HEK293 (cell line): Measurements from ENCODE around the gene PRKACB.

Experiments
- CTCF ChIA-PET: fragments of 350-600 bp; formaldehyde crosslinking; extraction: SDS; loops from one replicate; lab custom pipeline; 2021; ENCODE audit warnings: antibody characterized with exemption; lab: Yijun Ruan, JAX
- POLR2A ChIA-PET: fragments of 300-600 bp; formaldehyde crosslinking; extraction: SDS; loops from one replicate; lab custom pipeline; 2020; ENCODE audit warnings: antibody characterized with exemption, inconsistent platforms; lab: Yijun Ruan, JAX
- H3K27ac ChIP-seq: fragments of 200-500 bp; sonication (Bioruptor generic); 2 replicates; pipeline ENCODE4 v1.5.1; 2014; ENCODE audit warnings: low read depth, low read length, control low read depth, inconsistent platforms; ENCODE audit errors: extremely low read depth
- H3K36me3 ChIP-seq, 2 experiments: fragments of 200-500 bp in 1 of 2; sonication (Bioruptor generic) in 1 of 2; 1 replicate in 1 of 2; 2 replicates in 1 of 2; pipeline ENCODE4 v1.5.1; 2014 to 2017; ENCODE audit warnings: inconsistent platforms in 2 of 2, low read length in 2 of 2; ENCODE audit not compliant: control insufficient read depth in 2 of 2, insufficient read depth in 1 of 2
- H3K4me1 ChIP-seq: fragments of 200-500 bp; sonication (Bioruptor generic); 2 replicates; pipeline ENCODE4 v1.5.1; 2014; ENCODE audit warnings: mild to moderate bottlenecking, low read length, inconsistent platforms; ENCODE audit not compliant: control insufficient read depth, insufficient read depth
- H3K4me3 ChIP-seq: 2 replicates; pipeline ENCODE4 v1.5.1; 2011; ENCODE audit warnings: low read depth, mild to moderate bottlenecking, control low read depth, low read length, moderate library complexity
- H3K9me3 ChIP-seq: fragments of 200-500 bp; sonication (Bioruptor generic); 2 replicates; pipeline ENCODE4 v1.5.1; 2014; ENCODE audit warnings: low read depth, low read length, inconsistent platforms; ENCODE audit not compliant: control insufficient read depth, insufficient read depth
- KLF7 ChIP-seq: fragments of 450-650 bp; formaldehyde crosslinking; IDR thresholded peaks from 2 replicates; pipeline ENCODE4 v1.5.1; 2016; ENCODE audit warnings: missing biosample characterization, missing genetic modification characterization, borderline replicate concordance
- MZF1 ChIP-seq: fragments of 450-650 bp; formaldehyde crosslinking; IDR thresholded peaks from 2 replicates; pipeline ENCODE4 v1.5.1; 2017; ENCODE audit warnings: missing biosample characterization, missing genetic modification characterization, borderline replicate concordance
- SCRT2 ChIP-seq: fragments of 450-650 bp; formaldehyde crosslinking; IDR thresholded peaks from 2 replicates; pipeline ENCODE4 v1.5.1; 2016; ENCODE audit warnings: missing biosample characterization, missing genetic modification characterization
- ZBTB20 ChIP-seq: fragments of 450-650 bp; formaldehyde crosslinking; IDR thresholded peaks from 2 replicates; pipeline ENCODE4 v1.5.1; 2016; ENCODE audit warnings: missing biosample characterization, missing genetic modification characterization
- ZBTB21 ChIP-seq: fragments of 450-650 bp; formaldehyde crosslinking; IDR thresholded peaks from 2 replicates; pipeline ENCODE4 v1.5.1; 2017; ENCODE audit warnings: missing biosample characterization, missing genetic modification characterization
- ZFP37 ChIP-seq: fragments of 450-650 bp; formaldehyde crosslinking; IDR thresholded peaks from 2 replicates; pipeline ENCODE4 v1.5.1; 2016; ENCODE audit warnings: missing biosample characterization, missing genetic modification characterization
- ZNF112 ChIP-seq: fragments of 450-650 bp; formaldehyde crosslinking; IDR thresholded peaks from 2 replicates; pipeline ENCODE4 v1.5.0; 2017; ENCODE audit warnings: missing biosample characterization, missing genetic modification characterization
- ZNF133 ChIP-seq: fragments of 450-650 bp; formaldehyde crosslinking; IDR thresholded peaks from 2 replicates; pipeline ENCODE4 v1.5.1; 2016; ENCODE audit warnings: missing biosample characterization, missing genetic modification characterization
- ZNF146 ChIP-seq: fragments of 450-650 bp; formaldehyde crosslinking; IDR thresholded peaks from 2 replicates; pipeline ENCODE4 v1.5.1; 2016; ENCODE audit warnings: missing biosample characterization, missing genetic modification characterization
- ZNF223 ChIP-seq: fragments of 450-650 bp; formaldehyde crosslinking; IDR thresholded peaks from 2 replicates; pipeline ENCODE4 v1.5.1; 2016; ENCODE audit warnings: missing biosample characterization, missing genetic modification characterization
- ZNF266 ChIP-seq: fragments of 450-650 bp; formaldehyde crosslinking; IDR thresholded peaks from 2 replicates; pipeline ENCODE4 v1.5.1; 2016; ENCODE audit warnings: missing biosample characterization, missing genetic modification characterization, low read depth
- ZNF302 ChIP-seq: fragments of 450-650 bp; formaldehyde crosslinking; IDR thresholded peaks from 2 replicates; pipeline ENCODE4 v1.5.1; 2016; ENCODE audit warnings: missing biosample characterization, missing genetic modification characterization, low read depth
- ZNF311 ChIP-seq: fragments of 450-650 bp; formaldehyde crosslinking; IDR thresholded peaks from 2 replicates; pipeline ENCODE4 v1.5.1; 2017; ENCODE audit warnings: missing biosample characterization, missing genetic modification characterization, borderline replicate concordance
- ZNF391 ChIP-seq: fragments of 450-650 bp; formaldehyde crosslinking; IDR thresholded peaks from 2 replicates; pipeline ENCODE4 v1.5.1; 2016; ENCODE audit warnings: low read depth, missing biosample characterization, missing genetic modification characterization, borderline replicate concordance
- ZNF394 ChIP-seq: fragments of 450-650 bp; formaldehyde crosslinking; IDR thresholded peaks from 2 replicates; pipeline ENCODE4 v1.5.1; 2016; ENCODE audit warnings: missing biosample characterization, missing genetic modification characterization, mild to moderate bottlenecking, moderate library complexity, borderline replicate concordance
- ZNF404 ChIP-seq: fragments of 450-650 bp; formaldehyde crosslinking; IDR thresholded peaks from 2 replicates; pipeline ENCODE4 v1.5.1; 2017; ENCODE audit warnings: missing biosample characterization, missing genetic modification characterization
- ZNF510 ChIP-seq: fragments of 450-650 bp; formaldehyde crosslinking; IDR thresholded peaks from 2 replicates; pipeline ENCODE4 v1.5.1; 2018; ENCODE audit warnings: mild to moderate bottlenecking, missing genetic modification characterization, missing biosample characterization; ENCODE audit not compliant: insufficient replicate concordance
- ZNF518A ChIP-seq: fragments of 450-650 bp; formaldehyde crosslinking; conservative IDR thresholded peaks from 2 replicates; pipeline ENCODE4 v1.5.1; 2016; ENCODE audit warnings: low read depth, missing biosample characterization, missing genetic modification characterization
- ZNF548 ChIP-seq: fragments of 450-650 bp; formaldehyde crosslinking; IDR thresholded peaks from 2 replicates; pipeline ENCODE4 v1.5.1; 2016; ENCODE audit warnings: missing biosample characterization, missing genetic modification characterization
- ZNF555 ChIP-seq: fragments of 450-650 bp; formaldehyde crosslinking; conservative IDR thresholded peaks from 2 replicates; pipeline ENCODE4 v1.5.1; 2017; ENCODE audit warnings: missing biosample characterization, mild to moderate bottlenecking, missing genetic modification characterization, inconsistent platforms
- ZNF558 ChIP-seq: fragments of 450-650 bp; formaldehyde crosslinking; IDR thresholded peaks from 2 replicates; pipeline ENCODE4 v1.5.1; 2016; ENCODE audit warnings: missing biosample characterization, missing genetic modification characterization
- ZNF561 ChIP-seq: fragments of 450-650 bp; IDR thresholded peaks from 2 replicates; pipeline ENCODE4 v1.5.1; 2018; ENCODE audit warnings: missing biosample characterization, missing genetic modification characterization, borderline replicate concordance
- ZNF571 ChIP-seq: fragments of 450-650 bp; formaldehyde crosslinking; IDR thresholded peaks from 2 replicates; pipeline ENCODE4 v1.5.0; 2017; ENCODE audit warnings: missing biosample characterization, missing genetic modification characterization
- ZNF596 ChIP-seq: fragments of 450-650 bp; IDR thresholded peaks from 2 replicates; pipeline ENCODE4 v1.5.0; 2018; ENCODE audit warnings: missing biosample characterization, mild to moderate bottlenecking, missing genetic modification characterization, moderate library complexity
- ZNF776 ChIP-seq: fragments of 450-650 bp; formaldehyde crosslinking; IDR thresholded peaks from 2 replicates; pipeline ENCODE4 v1.5.0; 2017; ENCODE audit warnings: missing biosample characterization, missing genetic modification characterization, borderline replicate concordance
- ZSCAN30 ChIP-seq: fragments of 450-650 bp; IDR thresholded peaks from 2 replicates; pipeline ENCODE4 v1.5.1; 2018; ENCODE audit warnings: missing biosample characterization, mild to moderate bottlenecking, missing genetic modification characterization, moderate library complexity
- TF ChIP-seq, protein P1 (sequence below): fragments of 450-650 bp; formaldehyde crosslinking; IDR thresholded peaks from 2 replicates; pipeline ENCODE4 v1.5.1; 2016; ENCODE audit warnings: missing biosample characterization, missing genetic modification characterization

PRKACB gene

GRCh38 chr1:84198832-84199231, 54.8 kb downstream of the PRKACB start (continued):
- TF ChIP-seq ZNF394 (tag by site-specific recombination) = no peak

DNA sequence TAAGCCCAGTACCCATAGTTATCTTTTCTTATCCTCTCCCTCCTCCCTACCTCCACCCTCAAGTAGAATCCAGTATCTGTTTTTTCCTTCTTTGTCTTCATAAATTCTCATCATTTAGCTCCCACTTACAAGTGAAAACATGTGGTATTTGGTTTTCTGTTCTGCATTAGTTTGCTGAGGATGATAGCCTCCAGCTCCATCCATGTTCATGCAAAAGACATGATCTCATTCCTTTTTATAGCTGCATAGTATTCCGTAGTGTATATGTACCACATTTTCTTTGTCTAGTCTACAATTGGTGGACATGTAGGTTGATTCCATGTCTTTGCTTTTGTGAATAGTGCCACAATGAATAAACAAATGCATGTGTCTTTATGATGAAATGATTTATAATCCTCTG, 55.2 kb downstream of the PRKACB start:
- H3K9me3 ChIP-seq = no peaks in the 10 kb centered on the region
- no peak overlapping the region for H3K27ac ChIP-seq
- POLR2A ChIA-PET = no interaction called here
- peaks cover 0 to 10% of the 10 kb centered on the region in 2 experiments; a peak in 2 of 3 replicates for H3K36me3 ChIP-seq
- peaks cover 10% of the 10 kb centered on the region for H3K4me1 ChIP-seq
- H3K4me3 ChIP-seq = no peak overlapping the region
- CTCF ChIA-PET = no interaction called here
- TF ChIP-seq ZNF223 (tag by site-specific recombination) (no peak), ZNF391 (tag by site-specific recombination) (no peak), MZF1 (tag by site-specific recombination) (no peak), ZBTB20 (tag by site-specific recombination) (no peak), ZNF548 (no peak), ZNF571 (tag by site-specific recombination) (no peak), ZNF146 (tag by site-specific recombination) (peak; percentile 71)

- Histone ChIP-seq H3K36me3 (peaks cover 0 to 10% of the 10 kb centered on the region in 2 experiments; a peak in 2 of 3 replicates), H3K4me1 (peaks cover 26% of the 10 kb centered on the region), H3K9me3 (no peaks in the 10 kb centered on the region), H3K27ac (no peak overlapping the region), H3K4me3 (no peak overlapping the region)
- TF ChIP-seq ZNF558 (tag by site-specific recombination) (no peak), ZNF266 (no peak), KLF7 (no peak), ZSCAN30 (no peak), ZNF561 (tag by site-specific recombination) (no peak), ZNF776 (no peak), ZNF112 (tag by site-specific recombination) (no peak), ZBTB20 (tag by site-specific recombination) (no peak), ZNF510 (tag by site-specific recombination) (no peak), ZNF596 (tag by site-specific recombination) (no peak)
- CTCF ChIA-PET = interaction anchor here (0.6 kb wide), 1 partner anchor 15 kb away, joined by 3 read pairs; no protein-coding TSS in a partner anchor
- POLR2A ChIA-PET = no interaction called here
Observed at GRCh38 chr1:84202126-84202525, 58.1 kb downstream of the PRKACB start.

- no peaks in the 10 kb centered on the region for H3K36me3 ChIP-seq
- ChIA-PET CTCF (interaction anchor here (0.6 kb wide), 1 partner anchor 15 kb away, joined by 4 read pairs; no protein-coding TSS in a partner anchor), POLR2A (no interaction called here)
- H3K4me1 ChIP-seq = peaks cover 31% of the 10 kb centered on the region
- H3K4me3 ChIP-seq = no peak overlapping the region
- no peaks in the 10 kb centered on the region for H3K9me3 ChIP-seq
- H3K27ac ChIP-seq = no peak overlapping the region
- TF ChIP-seq ZNF518A (tag by site-specific recombination) (no peak), ZNF302 (tag by site-specific recombination) (no peak), ZNF311 (no peak), ZNF555 (no peak), SCRT2 (tag by site-specific recombination) (0 out of 2 replicates have a peak, but pooled peaks have one; percentile 47), ZFP37 (tag by site-specific recombination) (no peak), ZNF133 (no peak), ZBTB21 (tag by site-specific recombination) (no peak), ZNF561 (tag by site-specific recombination) (no peak), ZNF404 (no peak)
- TF ChIP-seq, protein P1, sequence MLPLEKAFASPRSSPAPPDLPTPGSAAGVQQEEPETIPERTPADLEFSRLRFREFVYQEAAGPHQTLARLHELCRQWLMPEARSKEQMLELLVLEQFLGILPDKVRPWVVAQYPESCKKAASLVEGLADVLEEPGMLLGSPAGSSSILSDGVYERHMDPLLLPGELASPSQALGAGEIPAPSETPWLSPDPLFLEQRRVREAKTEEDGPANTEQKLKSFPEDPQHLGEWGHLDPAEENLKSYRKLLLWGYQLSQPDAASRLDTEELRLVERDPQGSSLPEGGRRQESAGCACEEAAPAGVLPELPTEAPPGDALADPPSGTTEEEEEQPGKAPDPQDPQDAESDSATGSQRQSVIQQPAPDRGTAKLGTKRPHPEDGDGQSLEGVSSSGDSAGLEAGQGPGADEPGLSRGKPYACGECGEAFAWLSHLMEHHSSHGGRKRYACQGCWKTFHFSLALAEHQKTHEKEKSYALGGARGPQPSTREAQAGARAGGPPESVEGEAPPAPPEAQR (tag by site-specific recombination) = no peak
Observed at GRCh38 chr1:84206375-84206774, 62.3 kb downstream of the PRKACB start.
